ENCODE results near the gene GNAO1.

Gene GNAO1

GRCh38 chr16:56269811-56270684, 78.8 kb downstream of the GNAO1 start:
- Histone ChIP-seq H3K9me3 (ENCODE audit: control insufficient read depth, low read depth, low read length) (no peaks in the 10 kb centered on the region), H3K27me3 (ENCODE audit: control insufficient read depth, insufficient read depth, low read length) (no peaks in the 10 kb centered on the region), H3K27ac (ENCODE audit: low read length) (peak overlapping the region; percentile 4), H3K4me3 (ENCODE audit: low read length) (no peak overlapping the region), H3K36me3 (ENCODE audit: control insufficient read depth, low read depth, low read length) (no peaks in the 10 kb centered on the region), H3K9ac (ENCODE audit: low read length) (no peak overlapping the region), H3K4me1 (ENCODE audit: control insufficient read depth, low read depth, low read length) (peaks cover 14% of the 10 kb centered on the region)

GRCh38 chr16:56270828-56271227, 79.5 kb downstream of the GNAO1 start:
- no peaks in the 10 kb centered on the region for H3K36me3 ChIP-seq (ENCODE audit: control insufficient read depth, low read depth, low read length)
- no peak overlapping the region for H3K9ac ChIP-seq (ENCODE audit: low read length)
- H3K4me1 ChIP-seq (ENCODE audit: control insufficient read depth, low read depth, low read length), result peaks cover 14% of the 10 kb centered on the region
- no peaks in the 10 kb centered on the region for H3K9me3 ChIP-seq (ENCODE audit: control insufficient read depth, low read depth, low read length)
- H3K27me3 ChIP-seq (ENCODE audit: control insufficient read depth, insufficient read depth, low read length), result no peaks in the 10 kb centered on the region
- no peak overlapping the region for H3K27ac ChIP-seq (ENCODE audit: low read length)
- H3K4me3 ChIP-seq (ENCODE audit: low read length), result no peak overlapping the region

- Histone ChIP-seq H3K36me3 (ENCODE audit: control insufficient read depth, low read depth, low read length) (no peaks in the 10 kb centered on the region), H3K9me3 (ENCODE audit: control insufficient read depth, low read depth, low read length) (no peaks in the 10 kb centered on the region), H3K27me3 (ENCODE audit: control insufficient read depth, insufficient read depth, low read length) (no peaks in the 10 kb centered on the region)
Observed at GRCh38 chr16:56272583-56272894, 81.2 kb downstream of the GNAO1 start.

GRCh38 chr16:56273615-56274014, 82.3 kb downstream of the GNAO1 start:
- Histone ChIP-seq H3K27me3 (ENCODE audit: control insufficient read depth, insufficient read depth, low read length) (no peaks in the 10 kb centered on the region), H3K9me3 (ENCODE audit: control insufficient read depth, low read depth, low read length) (no peaks in the 10 kb centered on the region), H3K9ac (ENCODE audit: low read length) (no peak overlapping the region), H3K27ac (ENCODE audit: low read length) (no peak overlapping the region), H3K36me3 (ENCODE audit: control insufficient read depth, low read depth, low read length) (no peaks in the 10 kb centered on the region), H3K4me1 (ENCODE audit: control insufficient read depth, low read depth, low read length) (peaks cover 24% of the 10 kb centered on the region), H3K4me3 (ENCODE audit: low read length) (no peak overlapping the region)

More at GRCh38 chr16:56272583-56272894, 81.2 kb downstream of the GNAO1 start:
- Histone ChIP-seq H3K9ac (ENCODE audit: low read length) (no peak overlapping the region), H3K4me3 (ENCODE audit: low read length) (no peak overlapping the region), H3K4me1 (ENCODE audit: control insufficient read depth, low read depth, low read length) (peaks cover 23% of the 10 kb centered on the region), H3K27ac (ENCODE audit: low read length) (no peak overlapping the region)

- Histone ChIP-seq H3K9ac (ENCODE audit: low read length) (no peak overlapping the region), H3K9me3 (ENCODE audit: control insufficient read depth, low read depth, low read length) (no peaks in the 10 kb centered on the region), H3K27me3 (ENCODE audit: control insufficient read depth, insufficient read depth, low read length) (no peaks in the 10 kb centered on the region), H3K36me3 (ENCODE audit: control insufficient read depth, low read depth, low read length) (no peaks in the 10 kb centered on the region), H3K4me1 (ENCODE audit: control insufficient read depth, low read depth, low read length) (peaks cover 18% of the 10 kb centered on the region), H3K27ac (ENCODE audit: low read length) (no peak overlapping the region), H3K4me3 (ENCODE audit: low read length) (no peak overlapping the region)
Observed at GRCh38 chr16:56274369-56274768, 83.1 kb downstream of the GNAO1 start.

- Histone ChIP-seq H3K27me3 (ENCODE audit: control insufficient read depth, insufficient read depth, low read length) (no peaks in the 10 kb centered on the region), H3K9me3 (ENCODE audit: control insufficient read depth, low read depth, low read length) (no peaks in the 10 kb centered on the region), H3K27ac (ENCODE audit: low read length) (no peak overlapping the region), H3K9ac (ENCODE audit: low read length) (no peak overlapping the region), H3K4me3 (ENCODE audit: low read length) (no peak overlapping the region), H3K4me1 (ENCODE audit: control insufficient read depth, low read depth, low read length) (peaks cover 11% of the 10 kb centered on the region), H3K36me3 (ENCODE audit: control insufficient read depth, low read depth, low read length) (no peaks in the 10 kb centered on the region)
Observed at GRCh38 chr16:56275076-56275475, 83.8 kb downstream of the GNAO1 start.

GRCh38 chr16:56275801-56276200, 84.5 kb downstream of the GNAO1 start:
- no peaks in the 10 kb centered on the region for H3K27me3 ChIP-seq (ENCODE audit: control insufficient read depth, insufficient read depth, low read length)
- H3K36me3 ChIP-seq (ENCODE audit: control insufficient read depth, low read depth, low read length), result no peaks in the 10 kb centered on the region
- no peak overlapping the region for H3K9ac ChIP-seq (ENCODE audit: low read length)
- no peak overlapping the region for H3K27ac ChIP-seq (ENCODE audit: low read length)
- peaks cover 11% of the 10 kb centered on the region for H3K4me1 ChIP-seq (ENCODE audit: control insufficient read depth, low read depth, low read length)
- no peak overlapping the region for H3K4me3 ChIP-seq (ENCODE audit: low read length)
- no peaks in the 10 kb centered on the region for H3K9me3 ChIP-seq (ENCODE audit: control insufficient read depth, low read depth, low read length)

- H3K36me3 ChIP-seq (ENCODE audit: control insufficient read depth, low read depth, low read length), result no peaks in the 10 kb centered on the region
- H3K27me3 ChIP-seq (ENCODE audit: control insufficient read depth, insufficient read depth, low read length), result no peaks in the 10 kb centered on the region
- no peak overlapping the region for H3K4me3 ChIP-seq (ENCODE audit: low read length)
- H3K9me3 ChIP-seq (ENCODE audit: control insufficient read depth, low read depth, low read length), result no peaks in the 10 kb centered on the region
- H3K4me1 ChIP-seq (ENCODE audit: control insufficient read depth, low read depth, low read length), result peaks cover 21% of the 10 kb centered on the region
- H3K9ac ChIP-seq (ENCODE audit: low read length), result no peak overlapping the region
- H3K27ac ChIP-seq (ENCODE audit: low read length), result no peak overlapping the region
Observed at GRCh38 chr16:56277075-56277474, 85.8 kb downstream of the GNAO1 start.

GRCh38 chr16:56278196-56278855, 87.0 kb downstream of the GNAO1 start:
- Histone ChIP-seq H3K27me3 (ENCODE audit: control insufficient read depth, insufficient read depth, low read length) (no peaks in the 10 kb centered on the region), H3K4me3 (ENCODE audit: low read length) (no peak overlapping the region), H3K27ac (ENCODE audit: low read length) (no peak overlapping the region), H3K9ac (ENCODE audit: low read length) (no peak overlapping the region), H3K9me3 (ENCODE audit: control insufficient read depth, low read depth, low read length) (no peaks in the 10 kb centered on the region), H3K4me1 (ENCODE audit: control insufficient read depth, low read depth, low read length) (peaks cover 33% of the 10 kb centered on the region), H3K36me3 (ENCODE audit: control insufficient read depth, low read depth, low read length) (no peaks in the 10 kb centered on the region)

- Histone ChIP-seq H3K27ac (ENCODE audit: low read length) (no peak overlapping the region), H3K4me3 (ENCODE audit: low read length) (no peak overlapping the region), H3K27me3 (ENCODE audit: control insufficient read depth, insufficient read depth, low read length) (no peaks in the 10 kb centered on the region), H3K4me1 (ENCODE audit: control insufficient read depth, low read depth, low read length) (peaks cover 36% of the 10 kb centered on the region), H3K36me3 (ENCODE audit: control insufficient read depth, low read depth, low read length) (no peaks in the 10 kb centered on the region), H3K9me3 (ENCODE audit: control insufficient read depth, low read depth, low read length) (no peaks in the 10 kb centered on the region), H3K9ac (ENCODE audit: low read length) (no peak overlapping the region)
Observed at GRCh38 chr16:56279132-56279531, 87.8 kb downstream of the GNAO1 start.

GRCh38 chr16:56279914-56280313, 88.6 kb downstream of the GNAO1 start:
- Histone ChIP-seq H3K4me3 (ENCODE audit: low read length) (no peak overlapping the region), H3K27me3 (ENCODE audit: control insufficient read depth, insufficient read depth, low read length) (no peaks in the 10 kb centered on the region), H3K27ac (ENCODE audit: low read length) (no peak overlapping the region), H3K36me3 (ENCODE audit: control insufficient read depth, low read depth, low read length) (no peaks in the 10 kb centered on the region), H3K4me1 (ENCODE audit: control insufficient read depth, low read depth, low read length) (peaks cover 38% of the 10 kb centered on the region), H3K9ac (ENCODE audit: low read length) (no peak overlapping the region), H3K9me3 (ENCODE audit: control insufficient read depth, low read depth, low read length) (no peaks in the 10 kb centered on the region)

All from iPS-18a (cell line).